HG02852 (cell line): Measurements from ENCODE around the gene OR2B6.
"Not testable (repeated sequence)": the region's sequence is repeated elsewhere in the genome, so short reads cannot be mapped to it uniquely, and the experiment has no call there.

ENCODE experiments used
- ATAC-seq: cut with Tn5 transposase; IDR thresholded peaks from one replicate; pipeline ENCODE4 v1.9.1; 2021; ENCODE audit warnings: mild to moderate bottlenecking, moderate library complexity; ENCODE audit not compliant: unreplicated experiment

Gene OR2B6

DNA sequence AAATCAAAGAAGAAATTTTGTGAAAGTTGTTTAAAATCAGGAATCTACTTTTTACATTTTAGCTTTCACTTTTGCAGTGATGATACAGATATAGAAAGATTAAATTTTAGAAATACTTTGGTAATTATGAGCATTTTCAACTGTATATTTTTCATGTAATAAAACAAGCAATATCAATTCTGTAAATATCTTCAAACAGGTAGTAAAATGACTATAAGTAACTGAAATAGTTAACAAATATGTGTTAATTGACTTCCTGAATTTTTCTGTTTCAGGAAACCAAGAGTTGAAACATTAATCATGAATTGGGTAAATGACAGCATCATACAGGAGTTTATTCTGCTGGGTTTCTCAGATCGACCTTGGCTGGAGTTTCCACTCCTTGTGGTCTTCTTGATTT, at the start of gene OR2B6:
Gene OR2B6, plus strand, starts transcription at position 301 of the 400 bp plus-strand sequence. Its CDS starts 0 bp downstream, at position 301.
- ATAC-seq: no peak

DNA sequence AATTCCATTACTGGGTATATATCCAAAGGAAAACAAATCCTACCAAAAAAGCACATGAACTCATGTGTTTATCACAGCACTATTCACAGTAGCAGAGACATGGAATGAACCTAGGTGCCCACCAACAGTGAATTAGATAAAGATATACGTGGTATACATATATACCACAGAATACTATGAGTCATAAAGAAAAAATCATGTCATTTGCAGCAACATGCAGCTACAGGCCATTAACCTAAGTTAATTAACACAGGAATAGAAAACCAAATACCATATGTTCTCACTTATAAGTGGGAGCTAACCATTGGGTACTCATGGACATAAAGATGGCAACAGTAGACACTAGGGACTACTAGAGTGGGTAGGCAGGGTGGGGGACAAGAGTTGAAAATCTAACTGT, 49.0 kb upstream of the OR2B6 start:
- no peak for ATAC-seq

DNA sequence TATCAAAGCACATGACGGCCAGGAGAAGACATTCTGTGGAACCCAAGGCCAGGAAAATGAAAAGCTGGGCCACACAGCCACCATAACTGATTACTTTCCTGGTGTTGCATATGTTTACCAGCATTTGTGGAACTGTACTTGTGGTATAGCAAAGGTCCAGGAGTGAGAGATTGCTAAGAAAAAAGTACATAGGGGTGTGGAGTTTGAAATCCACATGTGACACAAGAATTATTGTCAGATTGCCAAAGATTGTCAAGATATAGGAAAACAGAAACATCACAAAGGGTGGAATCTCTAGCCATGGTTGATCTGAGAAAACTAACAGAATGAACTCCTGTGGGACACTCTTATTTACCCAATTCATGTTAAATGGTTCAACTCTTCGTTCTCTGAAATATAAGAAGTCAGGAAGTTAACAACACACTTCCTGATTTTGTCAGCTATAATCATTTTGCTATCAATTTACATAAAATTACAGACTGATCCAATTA, 45.0 kb upstream of the OR2B6 start, which contains the start of gene OR2B2:
Gene OR2B2, minus strand, starts transcription at position 441 of the 491 bp plus-strand sequence. Its CDS starts 77 bp downstream, at position 364.
- ATAC-seq: no peak

GRCh38 chr6:27922949-27923348, 34.1 kb upstream of the OR2B6 start:
- ATAC-seq: no peak

DNA sequence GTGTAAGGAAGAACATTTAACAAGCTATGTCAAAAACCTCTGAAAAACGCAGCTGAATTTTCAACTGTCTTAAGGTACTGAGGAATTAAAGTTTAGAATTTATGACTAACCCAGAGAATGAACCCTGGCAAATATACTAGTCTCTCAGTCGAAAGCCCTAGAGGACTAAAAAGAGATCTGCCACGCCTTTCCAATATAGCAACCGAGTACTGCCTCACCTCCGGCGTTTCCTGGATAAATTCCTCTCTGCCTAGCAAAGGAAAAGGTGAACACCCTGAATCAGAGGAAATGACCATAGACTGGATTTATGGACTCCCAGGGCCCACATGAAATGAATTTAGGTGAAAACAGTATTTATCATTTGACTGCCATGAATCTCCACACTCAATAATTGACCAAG, 32.9 kb upstream of the OR2B6 start:
- no peak for ATAC-seq

DNA sequence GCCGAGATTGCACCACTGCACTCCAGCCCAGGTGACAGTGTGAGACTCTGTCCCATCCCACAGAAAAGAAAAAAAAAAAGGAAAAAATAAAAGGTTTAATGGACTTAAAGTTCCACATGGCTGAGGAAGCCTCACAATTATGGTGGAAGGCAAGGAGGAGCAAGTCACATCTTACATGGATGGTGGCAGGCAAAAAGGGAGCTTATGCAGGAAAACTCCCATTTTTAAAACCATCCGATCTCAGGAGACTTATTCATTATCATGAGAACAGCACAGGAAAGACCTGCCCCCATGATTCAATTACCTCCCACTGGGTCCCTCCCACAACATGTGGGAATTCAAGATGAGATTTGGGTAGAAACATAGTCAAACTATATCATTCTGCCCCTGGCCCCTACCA, 29.0 kb upstream of the OR2B6 start:
- not testable (repeated sequence) for ATAC-seq

DNA sequence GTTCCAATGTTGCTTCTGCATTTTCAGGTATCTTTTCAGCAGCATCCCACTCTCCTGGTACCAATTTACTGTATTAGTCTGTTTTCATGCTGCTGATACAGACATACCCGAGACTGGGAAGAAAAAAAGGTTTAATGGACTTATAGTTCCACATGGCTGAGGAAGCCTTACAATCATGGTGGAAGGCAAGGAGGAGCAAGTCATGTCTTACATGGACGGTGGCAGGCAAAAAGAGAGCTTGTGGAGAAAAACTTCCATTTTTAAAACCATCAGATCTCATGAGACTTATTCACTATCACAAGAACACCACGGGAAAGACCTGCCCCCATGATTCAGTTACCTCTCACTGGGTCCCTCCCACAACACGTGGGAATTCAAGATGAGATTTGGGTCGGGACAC, 27.1 kb upstream of the OR2B6 start:
- not testable (repeated sequence) for ATAC-seq

GRCh38 chr6:27931209-27931608, 25.8 kb upstream of the OR2B6 start:
- no peak for ATAC-seq

DNA sequence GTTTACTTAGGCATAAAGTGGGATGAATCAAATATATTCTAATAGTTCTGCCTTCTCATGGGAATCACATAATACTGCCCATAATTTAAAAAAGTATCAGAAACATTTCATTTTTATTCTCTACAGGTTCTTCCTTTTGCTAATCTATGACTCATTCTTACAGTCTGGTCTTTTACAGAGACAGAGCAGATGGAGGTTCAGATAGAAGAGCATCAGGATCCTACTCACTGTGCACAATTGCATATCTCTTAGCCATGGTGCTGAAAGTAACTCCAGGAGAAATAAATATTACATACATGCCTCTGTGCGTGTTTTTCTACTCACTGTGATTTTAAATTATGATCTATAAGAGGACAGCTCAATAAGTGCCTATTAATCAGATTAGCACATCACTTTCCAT, 16.3 kb upstream of the OR2B6 start:
- ATAC-seq: no peak

DNA sequence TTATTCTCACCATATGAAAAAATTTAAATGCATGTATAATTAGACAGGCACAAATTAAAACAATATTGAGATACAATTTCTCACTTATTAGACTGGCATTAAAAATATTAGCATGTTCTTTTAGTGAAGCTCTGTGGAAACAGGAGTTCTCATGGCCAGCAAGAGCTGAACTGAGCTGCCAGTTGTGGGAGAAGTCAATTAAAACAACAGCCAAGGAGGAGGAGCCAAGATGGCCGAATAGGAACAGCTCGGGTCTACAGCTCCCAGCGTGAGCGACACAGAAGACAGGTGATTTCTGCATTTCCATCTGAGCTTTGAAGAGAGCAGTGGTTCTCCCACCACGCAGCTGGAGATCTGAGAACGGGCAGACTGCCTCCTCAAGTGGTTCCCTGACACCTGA, 14.0 kb upstream of the OR2B6 start:
- not testable (repeated sequence) for ATAC-seq

- ATAC-seq: no peak
Observed at GRCh38 chr6:27948237-27948636, 8.8 kb upstream of the OR2B6 start.

GRCh38 chr6:27951040-27951439, 6.0 kb upstream of the OR2B6 start:
- ATAC-seq: no peak

- no peak for ATAC-seq
Observed at GRCh38 chr6:27957516-27957915, 475 bp downstream of the OR2B6 start.

DNA sequence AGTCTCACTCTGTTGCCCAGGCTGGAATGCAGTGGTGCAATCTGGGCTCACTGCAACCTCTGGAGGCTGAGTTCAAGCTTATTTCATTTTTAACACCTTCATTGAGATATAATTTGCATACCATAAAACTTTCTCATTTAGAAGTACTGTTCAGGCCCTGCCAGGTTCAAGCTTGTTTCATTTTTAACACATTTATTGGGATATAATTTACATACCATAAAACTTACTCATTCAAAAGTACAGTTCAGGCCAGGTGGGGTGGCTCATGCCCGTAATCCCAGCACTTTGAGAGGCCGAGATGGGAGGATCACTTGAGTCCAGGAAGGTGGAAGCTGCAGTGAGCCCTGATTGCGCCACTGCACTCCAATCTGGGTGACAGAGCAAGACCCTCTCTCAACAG, 5.5 kb downstream of the OR2B6 start:
- ATAC-seq: no peak

DNA sequence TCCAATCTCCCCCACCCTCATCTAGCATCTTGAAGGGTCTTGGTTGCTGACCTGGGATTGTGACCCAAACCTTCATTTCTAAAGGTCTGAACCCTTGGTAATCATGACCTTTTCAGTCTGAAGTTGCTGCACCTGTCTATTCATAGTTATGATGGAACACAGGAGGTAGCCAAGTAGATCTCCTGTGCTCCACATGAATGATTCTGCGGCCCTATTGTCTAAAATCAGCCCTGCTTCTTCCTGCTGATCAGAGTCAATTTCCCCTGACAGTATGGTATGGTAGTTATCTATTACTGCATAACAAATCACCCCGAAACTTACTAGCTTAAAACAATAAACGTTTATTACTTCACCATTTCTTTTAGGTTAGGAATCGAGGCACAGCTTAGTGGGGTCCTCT, 9.0 kb downstream of the OR2B6 start:
- ATAC-seq: no peak

DNA sequence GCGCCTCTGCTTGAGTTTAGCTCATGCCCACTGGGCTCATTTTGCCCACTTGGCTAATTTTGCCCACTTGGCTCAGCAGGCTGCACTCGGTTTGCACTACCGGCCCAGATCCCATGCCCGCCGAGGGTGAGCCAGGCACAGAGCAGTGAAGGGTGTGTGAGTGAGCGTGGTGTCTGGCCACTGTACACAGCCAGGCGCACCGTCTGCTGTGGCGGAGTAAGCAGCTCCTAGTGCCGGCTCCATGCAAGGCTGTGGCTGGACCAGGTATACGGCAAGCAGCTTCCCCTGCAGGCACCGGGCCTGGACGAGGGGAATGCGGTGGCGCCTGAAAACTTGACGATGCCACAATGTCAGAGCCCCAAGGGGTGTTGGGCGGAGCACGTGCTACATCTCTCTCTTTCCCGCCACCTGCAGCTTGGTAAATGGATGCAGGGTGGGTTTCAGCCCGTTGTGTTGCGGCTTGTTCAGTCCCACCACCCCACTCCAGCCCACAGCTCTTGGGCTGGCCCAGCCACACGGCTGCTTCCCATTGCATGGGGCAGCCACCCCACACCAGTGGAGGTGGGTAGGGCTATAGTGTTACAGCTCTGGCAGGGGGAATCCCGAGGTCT, 9.9 kb downstream of the OR2B6 start:
- ATAC-seq: no peak

DNA sequence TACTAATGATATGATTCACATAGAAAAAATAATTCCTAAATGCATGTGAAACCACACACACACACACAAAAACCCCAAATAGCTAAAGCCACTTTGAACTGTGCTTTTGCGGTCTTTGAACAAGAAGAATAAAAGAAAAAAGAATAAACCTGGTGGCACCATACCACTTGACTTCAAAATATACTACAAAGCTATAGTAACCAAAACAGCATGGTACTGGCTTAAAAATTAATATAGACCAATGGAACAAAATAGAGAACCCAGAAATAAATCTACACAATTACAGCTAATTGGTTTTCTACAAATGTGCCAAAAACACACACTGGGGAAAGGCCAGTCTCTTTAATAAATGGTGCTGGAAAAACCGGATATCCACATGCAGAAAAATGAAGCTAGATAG, 13.4 kb downstream of the OR2B6 start:
- no peak for ATAC-seq

- no peak for ATAC-seq
Observed at GRCh38 chr6:27972750-27973149, 15.7 kb downstream of the OR2B6 start.

DNA sequence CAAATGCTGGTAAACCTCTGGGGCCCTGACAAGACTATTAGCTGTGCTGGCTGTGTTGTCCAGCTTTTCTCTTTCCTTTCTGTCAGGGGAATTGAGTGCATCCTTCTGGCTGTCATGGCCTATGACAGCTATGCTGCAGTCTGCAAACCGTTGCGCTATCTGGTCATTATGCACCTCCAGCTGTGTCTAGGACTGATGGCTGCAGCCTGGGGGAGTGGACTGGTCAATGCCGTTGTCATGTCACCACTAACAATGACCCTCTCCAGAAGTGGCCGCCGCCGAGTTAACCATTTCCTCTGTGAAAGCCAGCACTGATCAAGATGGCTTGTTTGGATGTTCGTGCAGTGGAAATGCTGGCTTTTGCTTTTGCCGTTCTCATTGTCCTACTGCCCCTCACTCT, 20.3 kb downstream of the OR2B6 start:
- no peak for ATAC-seq

DNA sequence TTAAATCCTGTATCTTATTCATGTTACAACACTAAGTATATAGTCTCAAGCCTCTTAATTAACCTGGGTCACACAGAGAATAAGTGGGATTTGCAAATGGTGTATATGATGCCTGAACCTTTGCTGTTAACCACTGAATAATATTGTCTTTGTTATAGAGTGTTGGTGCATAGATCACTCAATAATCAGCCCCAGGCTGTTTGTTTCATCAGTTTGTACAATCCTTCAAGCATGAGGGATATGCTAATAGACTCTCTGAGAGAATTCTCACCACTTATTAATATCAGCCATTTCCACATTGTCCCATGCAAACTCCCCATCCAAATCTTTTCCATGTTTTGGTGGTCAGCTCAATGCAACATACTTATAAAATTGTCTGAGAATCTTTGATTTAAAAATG, 21.7 kb downstream of the OR2B6 start:
- no peak for ATAC-seq

GRCh38 chr6:27980111-27980510, 23.1 kb downstream of the OR2B6 start:
- no peak for ATAC-seq

DNA sequence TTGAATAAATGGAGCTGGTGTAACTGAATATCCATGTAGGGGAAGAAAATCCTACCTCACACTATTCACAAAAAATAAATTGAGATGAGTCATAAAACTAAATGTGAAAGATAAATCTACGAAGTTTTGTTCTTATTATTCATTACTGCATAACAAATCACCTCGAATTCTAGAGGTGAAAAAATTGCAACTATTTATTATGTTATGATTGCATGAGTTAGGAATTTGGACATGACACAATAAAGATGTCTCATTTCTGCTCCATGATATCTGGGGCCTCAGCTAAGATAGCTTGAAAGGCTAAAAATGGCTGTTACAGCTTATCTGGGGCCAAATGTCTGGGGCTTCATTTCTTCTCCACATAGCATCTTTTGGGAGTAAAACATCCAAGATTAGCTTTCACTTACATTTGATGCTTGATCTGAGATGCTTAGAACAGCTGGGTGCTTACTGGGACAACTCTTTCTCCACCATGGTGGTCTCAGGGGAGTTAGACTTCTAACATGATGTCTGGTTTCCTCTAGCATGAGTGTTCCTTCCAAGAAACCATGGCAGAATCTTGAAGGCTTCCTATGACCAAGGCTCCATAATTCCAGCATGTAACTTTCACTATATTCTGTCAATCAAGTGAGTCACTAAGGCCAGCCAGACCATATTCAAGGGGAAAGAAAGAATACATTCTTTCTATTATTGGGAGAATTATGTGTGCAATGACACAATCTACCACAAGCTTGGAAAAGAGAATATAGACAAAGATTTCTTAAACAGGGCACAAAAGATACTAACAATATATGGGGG, 30.1 kb downstream of the OR2B6 start:
- ATAC-seq: no peak
